Measurements from ENCODE around the gene LRRC49.

The LRRC49 gene

DNA sequence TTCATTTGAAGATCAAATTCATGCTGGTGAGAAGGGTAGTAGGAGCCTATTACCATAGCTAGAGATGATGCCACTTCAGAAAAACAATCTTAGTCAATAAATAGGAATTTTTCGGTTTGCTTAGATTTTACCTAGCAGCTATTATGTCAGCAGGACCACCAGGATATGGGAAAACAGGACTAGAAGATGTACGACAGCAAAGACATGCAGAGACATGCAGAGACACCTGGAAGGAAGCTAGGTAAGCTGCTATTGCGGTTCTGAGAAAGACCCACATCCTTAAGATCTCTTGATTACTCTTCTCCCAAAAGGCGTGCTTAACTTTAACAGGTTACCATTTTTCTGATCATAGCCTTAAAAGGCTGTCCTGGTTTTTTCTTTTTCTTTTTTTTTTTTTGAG is 157.8 kb downstream of the LRRC49 start:
- DNase-seq (ENCODE audit: low read depth in 2 of 2) = no peak

DNA sequence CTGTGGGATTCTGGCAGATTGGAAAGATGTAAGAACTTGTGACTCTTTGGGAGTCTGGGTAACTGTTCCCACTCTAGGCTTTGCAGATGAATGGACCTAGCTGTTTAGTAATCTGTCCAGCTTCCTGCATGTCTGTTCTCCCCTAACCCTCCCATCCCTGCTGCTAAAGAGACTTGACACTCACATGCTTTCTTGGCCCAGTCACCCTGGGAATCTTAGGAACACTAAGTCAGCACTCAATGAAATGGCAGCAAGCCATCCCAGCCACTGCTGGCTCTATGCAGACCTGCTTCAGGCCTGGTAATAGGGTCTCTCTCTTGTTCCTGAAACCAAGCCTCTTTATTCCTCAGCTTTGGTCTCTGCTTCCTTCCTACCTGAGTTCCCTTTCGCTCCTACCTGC is 158.9 kb downstream of the LRRC49 start:
- no peak for DNase-seq (ENCODE audit: low read depth in 2 of 2)

DNA sequence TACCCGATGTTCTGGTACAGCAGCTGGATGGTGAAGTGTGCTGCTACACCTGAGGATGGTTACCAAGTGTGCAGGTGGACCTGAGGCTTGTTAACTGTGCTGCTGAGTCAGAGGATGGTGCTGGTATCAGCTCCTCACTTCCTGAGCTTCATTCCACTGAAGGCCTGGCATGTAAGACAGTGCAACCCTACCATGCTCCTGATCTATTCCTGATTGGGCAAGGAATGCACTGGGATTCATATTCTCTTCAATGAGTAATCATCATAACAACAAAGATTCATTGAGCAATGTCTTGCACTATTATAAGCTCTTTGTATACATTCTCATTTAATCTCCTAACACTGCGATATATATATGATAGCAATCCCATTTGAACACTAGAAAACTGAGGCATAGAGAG is 159.7 kb downstream of the LRRC49 start:
- DNase-seq (ENCODE audit: low read depth in 2 of 2) = no peak

DNA sequence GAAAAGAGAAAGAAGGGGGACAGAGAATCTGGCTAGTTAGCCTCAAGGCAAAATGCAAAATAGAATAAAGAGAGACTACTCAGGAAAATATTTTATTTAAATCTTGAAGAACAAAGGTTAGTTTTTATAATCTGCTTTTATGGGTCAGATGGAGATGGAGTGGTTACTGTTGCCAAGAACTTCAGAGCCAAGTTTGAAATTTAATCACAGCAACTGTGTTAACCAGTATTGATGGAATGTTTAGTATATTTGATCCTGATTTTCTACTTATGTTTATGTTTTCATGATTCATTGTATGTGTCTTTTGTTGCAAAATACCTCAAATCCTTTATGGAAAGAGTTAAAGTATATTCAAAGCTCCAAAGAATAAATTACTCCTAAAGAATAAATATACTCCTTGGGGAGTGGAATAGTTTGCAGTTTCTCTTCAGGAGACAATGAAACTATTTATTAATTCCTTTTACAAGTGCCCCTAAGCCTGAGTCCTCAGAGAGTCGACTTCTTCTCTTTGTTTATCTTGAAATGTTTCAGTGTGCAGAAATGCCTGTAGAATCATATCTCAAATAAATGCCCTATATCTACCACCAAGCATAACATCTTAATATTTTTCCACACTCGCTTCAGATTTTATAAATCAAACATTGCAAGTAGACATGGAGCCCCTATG is 161.8 kb downstream of the LRRC49 start:
- no peak for DNase-seq (ENCODE audit: low read depth in 2 of 2)

DNA sequence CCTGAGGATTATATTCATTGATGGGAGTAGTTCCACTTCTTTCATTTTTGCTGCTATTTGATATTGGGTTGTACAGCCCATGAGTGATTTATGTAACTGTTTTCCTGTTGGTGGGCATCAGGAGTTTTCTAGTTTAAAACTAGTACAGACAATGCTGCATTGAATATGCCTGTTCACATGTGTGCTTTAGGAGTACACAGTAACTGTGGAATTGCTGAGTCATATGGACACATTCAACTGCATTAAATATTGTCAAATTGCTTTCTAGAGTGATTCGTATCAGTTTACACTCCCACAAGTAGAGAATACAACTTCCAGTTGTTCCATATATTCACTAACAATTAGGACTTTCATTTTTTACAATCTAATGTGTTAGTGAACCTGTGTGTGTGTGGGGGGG is 162.8 kb downstream of the LRRC49 start:
- no peak for DNase-seq (ENCODE audit: low read depth in 2 of 2)

DNA sequence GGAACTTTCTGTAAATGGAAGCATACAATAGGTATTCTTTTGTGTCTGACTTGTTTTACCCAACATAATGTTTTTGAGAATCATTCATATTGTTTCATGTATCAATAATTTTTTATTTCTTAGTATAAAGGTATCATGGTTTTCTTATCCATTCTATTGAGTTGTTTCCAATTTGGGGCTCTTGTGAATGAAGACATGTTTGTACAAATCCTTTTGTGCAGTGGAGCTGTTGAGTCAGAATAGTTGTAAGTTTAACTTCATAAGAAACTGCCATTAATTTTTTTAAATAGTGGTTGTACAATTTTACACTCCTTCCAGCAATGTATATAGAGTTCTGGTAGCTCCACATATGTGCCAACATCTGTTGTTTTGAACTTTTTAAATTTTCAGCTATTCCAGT is 163.5 kb downstream of the LRRC49 start:
- DNase-seq (ENCODE audit: low read depth in 2 of 2) = no peak

DNA sequence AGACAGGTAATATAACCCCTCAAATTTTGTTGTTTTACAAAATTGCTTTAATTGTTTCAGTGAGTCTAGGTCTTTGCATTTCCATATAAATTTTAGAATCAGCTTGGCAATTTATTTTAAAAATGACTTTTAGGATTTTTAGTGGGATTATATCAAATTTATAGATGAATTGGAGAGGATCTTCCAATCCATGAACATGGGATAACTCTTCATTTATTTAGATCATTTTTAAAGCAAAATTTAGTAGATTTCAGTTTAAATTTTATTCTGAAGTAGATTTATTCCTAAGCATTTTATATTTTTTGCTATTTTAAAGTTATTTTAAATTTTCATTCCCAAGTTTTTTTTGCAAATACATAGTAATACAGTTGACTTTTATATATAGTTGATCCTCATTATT is 164.5 kb downstream of the LRRC49 start:
- DNase-seq (ENCODE audit: low read depth in 2 of 2) = no peak

DNA sequence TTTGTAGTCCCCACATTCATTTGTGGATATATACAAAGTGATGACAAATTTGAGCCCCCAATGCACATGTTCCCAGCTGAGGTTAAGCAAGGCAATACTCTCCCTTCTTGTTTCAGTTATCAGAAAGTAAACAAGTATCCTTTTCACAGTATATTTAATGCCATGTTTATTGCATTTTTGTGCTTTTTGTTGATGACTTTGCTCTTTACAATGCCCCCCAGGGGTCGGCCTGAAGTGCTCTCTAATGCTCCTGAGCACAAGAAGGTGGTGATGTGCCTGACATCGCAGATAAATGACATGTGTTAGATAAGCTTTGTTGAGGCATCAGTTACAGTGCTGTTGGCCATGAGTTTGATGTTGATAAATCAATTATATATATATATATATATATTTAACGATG is 165.0 kb downstream of the LRRC49 start:
- DNase-seq (ENCODE audit: low read depth in 2 of 2) = no peak

DNA sequence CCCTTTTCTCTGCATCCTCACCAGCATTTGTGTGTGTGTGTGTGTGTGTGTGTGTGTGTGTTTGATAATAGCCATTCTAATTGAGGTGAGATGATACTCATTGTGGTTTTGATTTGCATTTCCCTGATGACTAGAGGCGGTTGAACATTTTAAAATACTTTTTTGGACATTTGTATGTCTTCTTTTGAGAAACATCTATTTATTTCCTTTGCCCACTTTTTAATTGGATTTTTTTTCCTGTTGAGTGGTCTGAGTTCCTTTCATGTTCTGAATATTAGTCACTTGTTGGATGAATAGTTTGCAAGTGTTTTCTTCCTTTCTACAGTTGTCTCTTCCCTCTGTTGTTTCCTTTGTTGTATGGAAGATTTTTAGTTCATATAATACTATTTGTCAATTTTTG is 168.4 kb downstream of the LRRC49 start:
- DNase-seq (ENCODE audit: low read depth in 2 of 2) = no peak

DNA sequence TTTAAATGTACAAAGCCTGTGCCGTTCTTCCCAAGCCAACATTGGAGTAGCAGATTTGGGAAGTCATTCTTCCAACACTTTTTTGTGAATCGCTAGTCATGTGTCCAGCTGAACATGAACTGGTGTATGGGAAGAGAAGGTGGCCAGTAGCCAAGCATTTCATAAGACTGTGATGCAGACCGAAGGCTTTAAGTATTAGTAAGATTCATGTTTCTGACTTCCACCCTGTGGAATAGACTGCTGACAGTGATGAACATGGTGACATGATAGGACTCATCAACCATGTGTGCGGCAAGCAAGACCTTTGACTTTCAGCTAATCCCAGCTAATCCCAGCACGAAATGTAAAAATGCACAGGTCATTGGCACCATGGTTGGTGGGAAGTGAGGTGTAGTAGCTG is 174.4 kb downstream of the LRRC49 start:
- no peak for DNase-seq (ENCODE audit: low read depth in 2 of 2)

DNA sequence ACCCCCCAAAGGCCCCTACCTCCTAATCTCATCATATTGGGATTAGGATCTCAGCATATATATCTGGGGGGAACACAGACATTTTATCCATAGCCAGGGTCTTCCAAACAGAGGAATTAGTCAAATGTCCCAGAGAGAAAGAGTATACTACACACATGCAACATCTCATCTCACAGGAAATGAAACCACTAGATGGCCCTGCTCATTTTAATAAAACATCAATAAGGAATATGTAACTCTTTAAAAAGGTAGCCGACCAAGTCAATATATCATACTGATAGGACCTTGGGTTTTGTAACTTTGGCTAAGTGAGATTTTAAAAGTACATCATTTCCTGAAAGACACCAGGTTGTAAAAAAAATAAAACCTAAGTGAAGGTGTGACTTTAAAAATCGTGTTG is 177.1 kb downstream of the LRRC49 start:
- DNase-seq (ENCODE audit: low read depth in 2 of 2) = no peak

DNA sequence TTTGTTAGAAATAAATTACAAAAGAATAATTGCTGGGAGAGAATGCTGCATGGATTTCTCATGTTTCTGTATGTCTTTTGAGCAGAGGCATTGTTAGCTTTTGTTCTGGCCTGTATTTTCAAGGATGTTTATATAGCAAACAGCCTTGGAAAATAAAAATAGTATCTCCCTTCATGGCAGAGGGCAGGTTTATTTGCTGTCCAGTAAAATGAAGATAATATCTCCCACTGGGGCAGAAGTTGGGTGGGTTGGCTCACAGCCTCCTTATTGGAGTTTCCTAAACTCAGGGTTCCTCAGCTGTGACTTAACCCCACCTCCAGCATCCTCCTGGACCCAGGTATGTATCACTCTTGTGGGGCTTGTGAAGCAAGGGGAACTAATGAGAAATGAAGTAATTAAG is 178.9 kb downstream of the LRRC49 start:
- no peak for DNase-seq (ENCODE audit: low read depth in 2 of 2)

DNA sequence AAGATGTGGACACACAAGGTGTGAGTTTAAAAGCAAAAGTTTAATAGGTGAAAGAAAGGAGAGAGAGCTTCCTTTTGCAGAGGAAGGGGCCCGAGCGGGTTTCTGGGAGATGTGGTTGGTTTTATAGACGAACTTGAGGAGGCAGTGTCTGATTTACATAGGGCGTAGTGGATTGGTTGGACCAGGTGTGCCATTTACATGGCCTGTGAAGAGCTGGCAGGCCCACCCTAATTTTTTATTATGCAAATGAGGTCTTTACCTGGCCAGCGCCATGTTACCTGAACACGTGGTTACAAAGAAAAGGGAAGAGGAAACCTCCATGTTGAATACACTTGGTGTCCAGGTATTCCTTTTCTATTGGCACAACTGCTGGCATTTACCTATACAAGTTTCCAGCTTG is 179.8 kb downstream of the LRRC49 start:
- no peak for DNase-seq (ENCODE audit: low read depth in 2 of 2)

DNA sequence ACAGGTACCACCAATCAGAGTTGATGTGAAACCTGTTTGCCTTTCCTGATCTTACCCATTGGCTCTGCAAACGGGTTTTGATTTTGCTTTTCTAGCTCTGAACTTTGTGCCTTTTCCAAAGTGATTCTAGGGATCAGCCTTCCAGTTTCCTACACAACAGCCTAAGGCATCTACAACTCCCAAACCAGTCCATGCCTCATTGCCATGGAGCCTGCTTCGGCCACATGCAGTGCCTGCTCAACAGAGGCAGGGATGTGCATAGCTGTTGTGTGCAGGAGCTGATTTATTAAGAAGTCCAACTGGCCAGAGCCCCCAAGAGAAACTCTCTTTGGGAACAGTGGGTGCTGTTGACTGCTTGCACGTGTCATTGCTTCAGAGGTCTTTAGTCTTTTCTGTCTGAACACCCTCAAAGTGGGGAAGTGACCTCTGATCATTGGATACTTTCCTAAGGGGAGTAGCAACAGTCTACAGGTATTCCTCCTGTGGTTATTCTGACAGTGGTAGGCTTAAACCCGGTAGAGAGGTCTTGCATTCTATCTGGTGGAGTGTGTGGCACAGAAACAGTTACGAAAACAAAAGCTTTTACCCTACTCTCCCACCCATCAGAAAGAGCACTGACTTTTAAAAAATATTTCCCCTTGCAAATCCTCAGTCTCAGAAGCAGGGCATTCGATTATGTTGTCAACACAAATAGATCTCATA is 186.0 kb downstream of the LRRC49 start:
- no peak for DNase-seq (ENCODE audit: low read depth in 2 of 2)

DNA sequence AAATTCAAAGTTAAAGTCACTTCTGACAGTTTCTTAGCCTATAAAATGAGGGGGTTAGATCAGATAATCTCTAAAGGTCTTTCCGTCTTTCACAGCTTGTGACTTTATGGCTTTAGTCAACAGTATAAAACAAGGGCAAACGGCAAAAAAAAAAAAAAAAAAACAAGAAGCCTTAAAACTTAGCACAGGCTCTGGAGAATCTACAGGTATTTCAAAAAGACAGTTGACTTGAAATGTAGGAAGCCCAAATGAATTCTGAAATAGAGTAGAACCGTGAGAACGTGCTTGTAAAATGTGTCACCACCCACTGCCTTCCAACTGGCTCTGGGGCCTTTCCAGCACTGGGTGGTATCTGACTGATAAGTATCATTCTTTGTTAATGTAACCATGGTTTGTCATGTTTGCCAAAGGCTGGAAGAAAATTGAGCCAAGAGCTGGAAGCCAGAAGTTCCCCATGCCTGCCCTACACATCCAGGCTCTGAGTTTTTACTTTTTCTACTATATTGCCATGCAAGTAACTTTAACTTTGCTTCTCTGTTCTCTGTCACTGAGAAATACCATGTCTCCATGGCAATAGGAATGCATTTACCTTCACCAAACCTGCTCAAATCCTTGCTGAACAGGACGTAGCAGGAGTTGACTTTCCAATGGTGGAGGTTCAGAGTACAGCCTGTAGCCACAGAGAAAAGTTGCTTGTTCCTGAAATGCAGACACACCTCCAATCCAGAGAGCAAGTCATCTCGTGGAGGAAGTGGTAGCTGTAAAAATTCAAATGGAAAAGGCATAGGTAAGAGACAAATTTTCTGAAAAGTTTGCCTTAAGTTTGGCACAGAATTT is 186.8 kb downstream of the LRRC49 start:
- no peak for DNase-seq (ENCODE audit: low read depth in 2 of 2)

DNA sequence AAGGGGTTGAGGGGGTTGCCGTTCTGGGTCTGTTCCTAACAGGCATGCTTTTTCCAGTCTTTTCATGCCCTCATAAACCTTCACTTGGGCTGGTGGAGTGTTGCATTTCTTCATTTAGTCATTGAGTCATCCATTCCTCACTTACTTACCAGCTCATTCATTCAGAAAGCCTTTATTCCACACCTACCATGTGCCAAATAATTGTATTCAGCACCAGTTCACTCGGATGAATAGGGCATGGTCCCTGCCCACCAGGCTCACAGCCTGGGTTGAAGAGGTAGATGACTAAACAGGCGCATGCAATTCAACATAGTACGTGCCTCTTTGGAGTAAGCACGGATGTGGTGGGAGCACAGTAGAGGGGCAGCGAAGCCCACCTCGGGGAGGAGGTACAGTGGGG is 187.5 kb downstream of the LRRC49 start:
- no peak for DNase-seq (ENCODE audit: low read depth in 2 of 2)

DNA sequence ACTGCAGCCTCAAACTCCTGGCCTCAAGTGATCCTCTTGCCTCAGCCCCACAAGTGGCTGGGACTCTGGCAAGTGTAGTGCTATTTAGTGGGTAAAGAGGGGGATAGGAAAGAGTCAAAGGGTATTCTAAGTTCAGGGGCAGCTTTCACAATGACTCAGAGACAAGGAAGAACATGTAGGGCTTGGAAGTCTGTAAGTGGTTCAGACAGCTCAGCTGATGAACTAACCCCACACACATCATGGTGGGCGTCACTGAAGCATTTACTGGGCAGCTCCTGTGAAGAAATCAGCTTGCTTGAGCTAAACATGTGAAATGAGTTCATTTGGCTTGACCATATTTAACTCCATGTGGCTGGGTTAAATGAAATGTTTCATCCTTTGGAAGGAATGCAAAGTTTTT is 188.1 kb downstream of the LRRC49 start:
- no peak for DNase-seq (ENCODE audit: low read depth in 2 of 2)

DNA sequence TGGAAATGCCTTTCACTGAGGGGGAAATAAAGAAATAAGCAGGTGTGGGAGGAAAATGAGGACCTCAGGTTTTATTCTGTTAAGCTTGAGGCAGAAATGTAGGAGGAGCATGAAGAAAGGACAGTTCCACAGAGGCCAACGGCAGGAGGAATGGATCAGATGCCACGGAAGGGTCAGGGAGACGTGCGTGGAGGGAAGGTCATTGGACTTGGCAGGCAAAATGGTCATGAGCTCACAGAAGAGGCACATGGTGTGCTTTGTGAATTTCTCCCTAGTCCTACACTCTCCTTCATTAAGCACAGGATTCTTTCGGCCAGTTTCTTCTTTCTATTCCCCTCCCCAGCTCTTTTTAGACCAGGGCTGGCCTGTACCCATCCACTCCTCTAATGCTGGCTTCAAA is 190.2 kb downstream of the LRRC49 start:
- DNase-seq (ENCODE audit: low read depth in 2 of 2) = no peak

DNA sequence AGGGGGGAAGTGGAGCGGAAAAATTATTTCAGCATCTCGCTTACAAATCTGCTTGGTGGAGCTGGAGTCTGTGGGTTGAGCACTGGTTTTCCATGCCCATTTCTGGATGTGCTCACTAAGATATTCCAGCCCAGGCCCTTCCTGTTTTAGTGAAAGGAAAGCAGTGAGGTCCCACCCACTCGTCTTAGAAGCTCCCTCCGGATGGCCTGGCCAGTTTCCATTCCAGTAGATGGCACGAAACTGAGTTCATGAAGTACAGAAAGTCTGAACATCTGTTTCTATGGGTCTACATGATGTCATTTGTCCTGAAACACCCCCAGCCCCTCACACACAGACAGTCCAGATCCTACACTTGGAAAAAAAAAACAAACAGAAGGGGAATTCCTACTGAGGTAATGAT is 190.7 kb downstream of the LRRC49 start:
- DNase-seq (ENCODE audit: low read depth in 2 of 2) = no peak

DNA sequence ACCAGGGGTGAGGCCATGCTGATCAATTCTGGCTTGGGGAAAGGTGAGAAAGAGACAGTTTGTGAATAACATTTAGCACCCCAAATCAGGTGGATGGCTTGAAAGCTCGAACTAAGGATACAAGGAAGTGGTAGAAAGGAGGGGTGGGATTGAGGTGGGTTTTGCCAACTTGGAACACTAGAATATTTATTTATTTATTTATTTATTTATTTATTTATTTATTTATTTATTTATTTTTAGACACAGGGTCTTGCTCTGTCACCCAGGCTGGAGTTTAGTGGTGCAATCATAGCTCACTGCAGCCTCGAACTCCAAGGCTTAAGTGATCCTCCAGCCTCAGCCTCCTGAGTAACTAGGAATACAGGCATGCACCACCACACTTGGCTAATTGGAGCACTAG is 191.6 kb downstream of the LRRC49 start:
- DNase-seq (ENCODE audit: low read depth in 2 of 2) = no peak

DNA sequence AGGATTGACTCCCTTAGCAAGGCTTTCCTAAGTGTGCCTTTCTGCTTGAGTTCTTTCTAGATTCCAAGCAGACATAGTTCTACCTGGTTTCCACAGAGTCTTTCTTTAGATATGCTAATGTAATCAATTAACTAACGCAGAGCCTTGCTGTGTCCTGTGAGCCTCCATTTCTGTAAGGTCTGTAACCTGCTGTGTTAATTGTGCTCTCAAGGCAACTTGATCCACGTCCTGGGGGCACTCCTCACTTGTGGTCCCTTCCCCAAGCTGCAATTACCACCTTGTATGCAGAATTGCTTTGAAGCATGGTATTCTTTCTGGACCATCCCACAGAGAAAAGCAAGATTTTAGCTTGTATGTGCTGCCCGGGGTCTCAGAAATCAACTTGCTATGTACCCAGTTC is 193.2 kb downstream of the LRRC49 start:
- no peak for DNase-seq (ENCODE audit: low read depth in 2 of 2)

DNA sequence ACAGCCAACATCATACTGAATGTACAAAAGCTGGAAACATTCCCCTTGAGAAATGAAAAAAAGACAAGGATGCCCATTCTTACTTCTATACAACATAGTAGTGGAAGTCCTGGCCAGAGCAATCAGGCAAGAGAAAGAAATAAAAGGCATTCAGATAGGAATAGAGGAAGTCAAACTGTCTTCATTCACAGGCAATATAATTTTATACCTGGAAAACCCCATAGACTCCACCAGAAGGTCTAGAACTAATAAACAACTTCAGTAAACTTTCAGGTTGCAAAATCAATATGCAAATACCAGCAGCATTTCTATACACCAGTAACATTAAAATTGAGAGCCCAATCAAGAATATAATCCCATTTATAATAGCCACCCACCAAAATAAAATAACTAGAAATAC is 195.5 kb downstream of the LRRC49 start:
- DNase-seq (ENCODE audit: low read depth in 2 of 2) = no peak

DNA sequence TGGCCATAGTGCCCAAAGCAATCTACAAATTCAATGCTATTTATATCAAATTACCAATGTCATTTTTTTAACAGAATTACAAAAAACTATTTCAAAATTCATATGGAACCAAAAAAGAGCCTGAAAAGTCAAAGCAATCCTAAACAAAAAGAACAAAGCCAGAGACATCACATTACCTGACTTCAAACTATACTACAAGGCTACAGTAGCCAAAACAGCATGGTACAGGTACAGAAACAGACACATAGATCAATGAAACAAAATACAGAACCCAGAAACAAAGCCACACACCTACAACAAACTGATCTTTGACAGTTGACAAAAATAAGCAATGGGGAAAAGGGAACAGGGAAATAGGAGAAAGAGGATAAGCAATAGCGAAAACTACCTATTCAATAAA is 196.1 kb downstream of the LRRC49 start:
- no peak for DNase-seq (ENCODE audit: low read depth in 2 of 2)

Data from stimulated activated CD4-positive, alpha-beta T cell treated with anti-CD3 and anti-CD28 coated beads, Interleukin-12 subunit alpha, Interleukin-12 subunit beta, amount 100 ng/mL, for 24 hours (primary cell).